PC-3 (cell line): ENCODE measurements around the gene PRDM5.

ENCODE experiments used
- EZH2 ChIP-seq: fragments of 300-600 bp; sonication (generic); IDR thresholded peaks from one replicate; pipeline ENCODE4 v1.6.1; 2017; ENCODE audit warnings: antibody characterized with exemption, mild to moderate bottlenecking, low read length; ENCODE audit not compliant: unreplicated experiment
- EZH2phosphoT487 ChIP-seq: fragments of 300-600 bp; sonication (generic); IDR thresholded peaks from 2 replicates; pipeline ENCODE4 v1.6.1; 2018; ENCODE audit warnings: mild to moderate bottlenecking, antibody characterized with exemption, low read length, borderline replicate concordance
- TF ChIP-seq, protein P1 (sequence below): fragments of 300-600 bp; sonication (generic); conservative IDR thresholded peaks from 2 replicates; pipeline ENCODE4 v1.5.1; 2017; ENCODE audit warnings: antibody characterized with exemption, low read depth, mild to moderate bottlenecking, low read length

DNA sequence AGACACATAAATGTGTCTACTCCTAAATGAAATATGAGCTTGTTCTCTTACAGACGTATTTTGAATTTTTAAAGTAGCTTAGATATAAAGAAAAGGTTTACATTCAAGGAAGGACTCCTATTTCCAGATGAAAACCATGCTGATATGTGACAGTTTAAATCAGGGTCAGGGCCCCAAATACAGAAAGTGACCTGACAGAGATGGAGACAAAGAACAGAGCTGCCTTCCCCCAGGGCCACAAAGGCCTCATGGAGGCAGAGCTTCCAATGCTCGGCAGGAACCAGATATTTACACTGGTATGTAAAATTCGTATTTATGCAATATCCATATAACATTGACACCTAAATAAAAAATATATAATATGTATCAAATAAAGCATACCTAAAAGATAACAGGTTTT, 124.0 kb downstream of the PRDM5 start:
- TF ChIP-seq, protein P1, sequence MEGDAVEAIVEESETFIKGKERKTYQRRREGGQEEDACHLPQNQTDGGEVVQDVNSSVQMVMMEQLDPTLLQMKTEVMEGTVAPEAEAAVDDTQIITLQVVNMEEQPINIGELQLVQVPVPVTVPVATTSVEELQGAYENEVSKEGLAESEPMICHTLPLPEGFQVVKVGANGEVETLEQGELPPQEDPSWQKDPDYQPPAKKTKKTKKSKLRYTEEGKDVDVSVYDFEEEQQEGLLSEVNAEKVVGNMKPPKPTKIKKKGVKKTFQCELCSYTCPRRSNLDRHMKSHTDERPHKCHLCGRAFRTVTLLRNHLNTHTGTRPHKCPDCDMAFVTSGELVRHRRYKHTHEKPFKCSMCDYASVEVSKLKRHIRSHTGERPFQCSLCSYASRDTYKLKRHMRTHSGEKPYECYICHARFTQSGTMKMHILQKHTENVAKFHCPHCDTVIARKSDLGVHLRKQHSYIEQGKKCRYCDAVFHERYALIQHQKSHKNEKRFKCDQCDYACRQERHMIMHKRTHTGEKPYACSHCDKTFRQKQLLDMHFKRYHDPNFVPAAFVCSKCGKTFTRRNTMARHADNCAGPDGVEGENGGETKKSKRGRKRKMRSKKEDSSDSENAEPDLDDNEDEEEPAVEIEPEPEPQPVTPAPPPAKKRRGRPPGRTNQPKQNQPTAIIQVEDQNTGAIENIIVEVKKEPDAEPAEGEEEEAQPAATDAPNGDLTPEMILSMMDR, result no peak
- TF ChIP-seq EZH2 (no peak), EZH2phosphoT487 (no peak)
